ENCODE results near the gene FANCI.
"Not testable (repeated sequence)": the region's sequence is repeated elsewhere in the genome, so short reads cannot be mapped to it uniquely, and the experiment has no call there.

DNA sequence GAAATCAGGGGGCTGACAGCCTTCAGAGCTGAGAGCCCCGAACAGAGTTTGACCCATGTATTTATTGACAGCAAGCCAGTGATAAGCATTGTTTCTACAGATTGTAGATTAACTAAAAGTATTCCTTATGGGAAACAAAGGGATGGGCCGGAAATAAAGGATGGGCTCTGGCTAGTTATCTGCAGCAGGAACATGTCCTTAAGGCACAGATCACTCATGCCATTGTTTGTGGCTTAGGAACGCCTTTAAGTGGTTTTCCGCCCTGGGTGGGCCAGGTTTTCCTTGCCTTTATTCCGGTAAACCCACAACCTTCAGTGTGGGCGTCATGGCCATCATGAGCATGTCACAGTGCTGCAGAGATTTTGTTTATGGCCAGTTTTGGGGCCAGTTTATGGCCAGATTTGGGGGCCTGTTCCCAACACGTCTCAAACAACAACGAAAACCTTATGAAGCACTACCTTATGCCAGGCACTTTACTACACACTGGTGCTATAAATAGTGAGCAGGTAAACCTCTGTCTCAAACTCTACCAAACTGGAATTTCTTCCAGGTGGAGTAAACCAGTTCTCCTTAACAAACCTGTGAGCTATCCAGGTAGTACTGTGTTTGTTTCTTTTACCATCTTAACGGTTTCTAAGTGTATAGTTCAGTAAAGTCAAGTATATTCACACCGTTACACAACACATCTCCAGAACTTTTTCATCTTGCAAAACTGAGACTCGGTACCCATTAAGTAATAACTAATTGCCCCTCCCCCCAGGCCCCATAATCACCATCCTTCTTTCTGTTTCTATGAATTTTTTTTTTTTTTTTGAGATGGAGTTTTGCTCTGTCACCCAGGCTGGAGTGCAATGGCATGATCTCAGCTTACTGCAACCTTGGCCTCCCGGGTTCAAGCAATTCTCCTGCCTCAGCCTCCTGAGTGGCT, 3.6 kb upstream of the FANCI start:
- TF ChIP-seq POLR2A (IDR thresholded peaks at IDR 0.05; ENCODE audit: low read depth, low read length); POLR2AphosphoS5 (IDR thresholded peaks at IDR 0.05; ENCODE audit: low read depth, low read length); TAF1 (IDR thresholded peaks at IDR 0.05; ENCODE audit: borderline replicate concordance, low read depth, low read length): not testable (repeated sequence)
